Calu3 (cell line): Measurements from ENCODE around the gene USPL1. TPM values are rescaled to one million over a fixed set of nuclear protein-coding genes. Genes with fewer than 3 reads are reported as not detected.

Source experiments
- BruUV-seq: library from RNA; stranded (reverse); fragments of 400-500 nt; replicated peaks from 2 replicates; lab custom pipeline; 2021; lab: Mats Ljungman, UMichigan
- CTCF ChIA-PET: fragments of 300-600 bp; sonication (Branson Sonifier 250); formaldehyde crosslinking; loops from one replicate; lab custom pipeline; 2022; ENCODE audit warnings: antibody characterized with exemption; lab: Charles Lee
- DNase-seq: peaks from one replicate; pipeline ENCODE4 v3.0.0; 2022
- H3K27ac Mint-ChIP-seq: one replicate; pipeline ENCODE4 v1.8.0; 2022; ENCODE audit warnings: mixed read lengths; ENCODE audit not compliant: unreplicated experiment
- H3K27me3 Mint-ChIP-seq: one replicate; pipeline ENCODE4 v1.8.0; 2022; ENCODE audit warnings: mixed read lengths; ENCODE audit not compliant: unreplicated experiment
- H3K36me3 Mint-ChIP-seq: one replicate; pipeline ENCODE4 v1.8.0; 2022; ENCODE audit warnings: mild to moderate bottlenecking, moderate library complexity, mixed read lengths; ENCODE audit not compliant: insufficient read depth, unreplicated experiment
- H3K4me1 Mint-ChIP-seq: one replicate; pipeline ENCODE4 v1.8.0; 2022; ENCODE audit warnings: mild to moderate bottlenecking, low read depth, mixed read lengths; ENCODE audit not compliant: unreplicated experiment
- H3K4me3 Mint-ChIP-seq: one replicate; pipeline ENCODE4 v1.8.0; 2022; ENCODE audit warnings: mild to moderate bottlenecking, low read depth, moderate library complexity, mixed read lengths; ENCODE audit not compliant: unreplicated experiment
- H3K9me3 Mint-ChIP-seq: one replicate; pipeline ENCODE4 v1.8.0; 2022; ENCODE audit warnings: low read depth, mixed read lengths; ENCODE audit not compliant: unreplicated experiment
- CTCF ChIP-seq: fragments of 200-600 bp; IDR thresholded peaks from one replicate; pipeline ENCODE4 v1.8.0; 2022; ENCODE audit warnings: antibody characterized with exemption; ENCODE audit not compliant: unreplicated experiment
- intact Hi-C: fragments of 100-400 bp; cut with micrococcal nuclease; formaldehyde crosslinking; loops from one replicate; pipeline ENCODE4 v1.10.0; 2022; ENCODE audit not compliant: unreplicated experiment
- total RNA-seq: library from RNA; stranded (reverse); gene quantifications from 2 replicates; pipeline ENCODE4 v1.2.3, GENCODE V29; 2022

USPL1 gene
- total RNA-seq, 1 experiment from 2014 or later, result 11.2 TPM

GRCh38 chr13:30697177-30697953 lies 79.6 kb downstream of the USPL1 start:
- Mint-ChIP-seq H3K4me1 (peaks cover 12% of the 10 kb centered on the region), H3K27ac (peak overlapping the region; percentile 27), H3K27me3 (peaks cover 13% of the 10 kb centered on the region), H3K9me3 (no peaks in the 10 kb centered on the region), H3K4me3 (no peak overlapping the region), H3K36me3 (peaks cover 5% of the 10 kb centered on the region)
- DNase-seq, result no peak
- CTCF ChIA-PET, result no interaction called here
- intact Hi-C loops, result no loop called here
- no peak for TF ChIP-seq CTCF
- no TSS peak for BruUV-seq

GRCh38 chr13:30697996-30698401 lies 80.3 kb downstream of the USPL1 start:
- CTCF ChIA-PET, result no interaction called here
- H3K36me3 Mint-ChIP-seq, result peaks cover 5% of the 10 kb centered on the region
- no peak for TF ChIP-seq CTCF
- DNase-seq, result no peak
- H3K9me3 Mint-ChIP-seq, result no peaks in the 10 kb centered on the region
- no TSS peak for BruUV-seq
- intact Hi-C loops, result no loop called here
- no peak overlapping the region for H3K27ac Mint-ChIP-seq
- H3K4me1 Mint-ChIP-seq, result peaks cover 12% of the 10 kb centered on the region
- H3K4me3 Mint-ChIP-seq, result no peak overlapping the region
- H3K27me3 Mint-ChIP-seq, result peaks cover 13% of the 10 kb centered on the region

GRCh38 chr13:30698488-30699005 lies 80.8 kb downstream of the USPL1 start:
- Mint-ChIP-seq H3K27me3 (peaks cover 13% of the 10 kb centered on the region), H3K4me1 (peaks cover 12% of the 10 kb centered on the region), H3K27ac (no peak overlapping the region), H3K36me3 (peaks cover 5% of the 10 kb centered on the region), H3K4me3 (no peak overlapping the region), H3K9me3 (no peaks in the 10 kb centered on the region)
- BruUV-seq, result no TSS peak
- CTCF ChIA-PET, result no interaction called here
- intact Hi-C loops, result no loop called here
- TF ChIP-seq CTCF, result no peak
- no peak for DNase-seq

GRCh38 chr13:30700364-30700763 lies 82.6 kb downstream of the USPL1 start:
- Mint-ChIP-seq H3K27me3 (peaks cover under 1% of the 10 kb centered on the region), H3K36me3 (peaks cover 5% of the 10 kb centered on the region), H3K27ac (no peak overlapping the region), H3K4me1 (peaks cover 12% of the 10 kb centered on the region), H3K9me3 (no peaks in the 10 kb centered on the region), H3K4me3 (no peak overlapping the region)
- CTCF ChIA-PET, result no interaction called here
- no peak for DNase-seq
- TF ChIP-seq CTCF, result no peak
- intact Hi-C loops, result no loop called here
- no TSS peak for BruUV-seq
